GM12878 (cell line): Measurements from ENCODE around the gene RAD51B. TPM values are rescaled to one million over a fixed set of nuclear protein-coding genes. Genes with fewer than 3 reads are reported as not detected.

Source experiments
- ATAC-seq: fragments of 200-7000 bp; cut with Tn5 transposase; 3 replicates; pipeline ENCODE4 v1.9.1; 2020; ENCODE audit warnings: mild to moderate bottlenecking, moderate library complexity
- BruUV-seq: library from RNA; stranded (reverse); fragments of 400-500 nt; replicated peaks from 2 replicates; lab custom pipeline; 2021; lab: Mats Ljungman, UMichigan
- CTCF ChIA-PET: fragments of 300-600 bp; sonication (Branson Sonifier 250); formaldehyde crosslinking; extraction: SDS; loops from one replicate; lab custom pipeline; 2021; ENCODE audit warnings: inconsistent platforms; lab: Yijun Ruan, JAX
- POLR2A ChIA-PET: fragments of 350-600 bp; formaldehyde crosslinking; extraction: SDS; loops from one replicate; lab custom pipeline; 2021; ENCODE audit warnings: inconsistent platforms; lab: Charles Lee
- RAD21 ChIA-PET: fragments of 300-600 bp; sonication (Branson Sonifier 250); formaldehyde crosslinking; loops from one replicate; lab custom pipeline; 2023; ENCODE audit warnings: antibody characterized with exemption; ENCODE audit not compliant: unreplicated experiment; lab: Charles Lee
- SMC1A ChIA-PET: fragments of 300-600 bp; sonication (Branson Sonifier 250); formaldehyde crosslinking; loops from one replicate; lab custom pipeline; 2023; ENCODE audit not compliant: unreplicated experiment, uncharacterized antibody; lab: Charles Lee
- DNase-seq: peaks from one replicate; pipeline ENCODE4 v3.0.0-alpha.2; 2011; ENCODE audit warnings: low read depth, low spot score
- FAIRE-seq: peaks from 3 replicates; lab custom pipeline; 2011; peaks lifted over from hg19 to GRCh38; lab: Jason Lieb, UNC
- H2AFZ ChIP-seq: 2 replicates; pipeline ENCODE4 v1.6.0; 2011; ENCODE audit warnings: low read depth, low read length, control low read depth; ENCODE audit not compliant: control insufficient read depth
- H3K27ac ChIP-seq: 2 replicates; pipeline ENCODE4 v1.5.1; 2011; ENCODE audit warnings: control low read depth; ENCODE audit not compliant: control insufficient read depth, insufficient read depth
- H3K27me3 ChIP-seq, 2 experiments: replicated peaks in 1 of 2; 2 replicates each; pipeline versions ENCODE4 v1.6.0 to v1.6.1; 2011; ENCODE audit warnings: low read length in 1 of 2; ENCODE audit not compliant: control insufficient read depth in 2 of 2, insufficient read depth in 2 of 2
- H3K36me3 ChIP-seq, 2 experiments: 2 replicates each; pipeline ENCODE4 v1.5.1; 2011; ENCODE audit warnings: low read length in 1 of 2; ENCODE audit not compliant: control insufficient read depth in 2 of 2, insufficient read depth in 2 of 2
- H3K4me1 ChIP-seq: 2 replicates; pipeline ENCODE4 v1.6.1; 2011; ENCODE audit warnings: mild to moderate bottlenecking, low read length, moderate library complexity, mixed read lengths; ENCODE audit not compliant: control insufficient read depth, insufficient read depth
- H3K4me2 ChIP-seq: 2 replicates; pipeline ENCODE4 v1.6.0; 2011; ENCODE audit warnings: control low read depth; ENCODE audit not compliant: control insufficient read depth, insufficient read depth
- H3K4me3 ChIP-seq: fragments of 200-600 bp; sonication (generic); 2 replicates; pipeline ENCODE4 v1.5.1; 2016
- H3K79me2 ChIP-seq: 2 replicates; pipeline ENCODE4 v1.6.0; 2011; ENCODE audit warnings: low read length; ENCODE audit not compliant: control insufficient read depth, insufficient read depth
- H3K9ac ChIP-seq: 2 replicates; pipeline ENCODE4 v1.8.0; 2011; ENCODE audit warnings: low read length, control low read depth, mixed read lengths; ENCODE audit not compliant: control insufficient read depth, insufficient read depth
- H3K9me3 ChIP-seq: replicated peaks from 3 replicates; pipeline ENCODE4 v1.5.1; 2011; ENCODE audit warnings: mild to moderate bottlenecking, low read length; ENCODE audit not compliant: control insufficient read depth, insufficient read depth
- H4K20me1 ChIP-seq: 2 replicates; pipeline ENCODE4 v1.6.0; 2011; ENCODE audit not compliant: control insufficient read depth, insufficient read depth
- CHD4 ChIP-seq: fragments of 200-600 bp; sonication (generic); IDR thresholded peaks from 2 replicates; pipeline ENCODE4 v1.6.1; 2016; ENCODE audit warnings: mild to moderate bottlenecking
- FOS ChIP-seq: IDR thresholded peaks from 3 replicates; pipeline ENCODE4 v1.6.1; 2011; ENCODE audit warnings: borderline replicate concordance; ENCODE audit not compliant: insufficient read length; ENCODE audit errors: extremely low read depth
- HCFC1 ChIP-seq: fragments of 150-350 bp; IDR thresholded peaks from 2 replicates; pipeline ENCODE4 v1.6.1; 2014; ENCODE audit warnings: low read length
- HDAC2 ChIP-seq: fragments of 200-600 bp; sonication (generic); IDR thresholded peaks from 2 replicates; pipeline ENCODE4 v1.6.1; 2017
- HDGF ChIP-seq: fragments of 450-650 bp; IDR thresholded peaks from 2 replicates; pipeline ENCODE4 v1.6.1; 2016; ENCODE audit warnings: antibody characterized with exemption
- IKZF1 ChIP-seq: fragments of 450-650 bp; conservative IDR thresholded peaks from 2 replicates; pipeline ENCODE4 v1.6.1; 2017; ENCODE audit warnings: antibody characterized with exemption, mild to moderate bottlenecking
- MTA2 ChIP-seq: fragments of 450-650 bp; IDR thresholded peaks from 2 replicates; pipeline ENCODE4 v1.6.1; 2016; ENCODE audit warnings: low read depth, mild to moderate bottlenecking, moderate library complexity
- PAX5 ChIP-seq: IDR thresholded peaks from 2 replicates; pipeline ENCODE4 v1.6.1; 2011; ENCODE audit warnings: low read depth, low read length, borderline replicate concordance
- SPI1 ChIP-seq: IDR thresholded peaks from 2 replicates; pipeline ENCODE4 v1.6.1; 2011; ENCODE audit warnings: low read depth, mild to moderate bottlenecking, low read length, moderate library complexity, borderline replicate concordance; ENCODE audit not compliant: insufficient read depth
- TBL1XR1 ChIP-seq: IDR thresholded peaks from 2 replicates; pipeline ENCODE4 v1.6.1; 2012; ENCODE audit warnings: low read depth, low read length, improper control_type of control experiment
- YY1 ChIP-seq: IDR thresholded peaks from 2 replicates; pipeline ENCODE4 v1.6.1; 2011; ENCODE audit warnings: low read depth, mild to moderate bottlenecking, low read length
- ZBTB33 ChIP-seq: fragments of 450-650 bp; IDR thresholded peaks from 2 replicates; pipeline ENCODE4 v1.6.1; 2017; ENCODE audit warnings: mild to moderate bottlenecking
- WGBS: methylation state at CpG from one replicate; pipeline ENCODE4 v1.1.6; 2016; ENCODE audit warnings: low lambda C conversion rate; ENCODE audit not compliant: insufficient replicate concordance, insufficient coverage; ENCODE audit errors: missing lambda C conversion rate; 5-methylcytosine and 5-hydroxymethylcytosine counted together
- in situ Hi-C: fragments of 300-500 bp; cut with MboI; formaldehyde crosslinking; loops from 9 replicates; pipeline ENCODE4 v1.14.3; 2018; ENCODE audit warnings: mixed read lengths
- intact Hi-C: fragments of 100-400 bp; cut with micrococcal nuclease; formaldehyde crosslinking; loops from one replicate; pipeline ENCODE4 v1.14.2; 2022; ENCODE audit not compliant: unreplicated experiment
- polyA plus RNA-seq, 11 experiments: library from polyadenylated mRNA; depleted of rRNA in 4 of 11; unstranded in 6 of 11; stranded (reverse) in 5 of 11; fragments of >200 nt; fragmentation: Nextera tagmentation in 4 of 11; fragmentation: Illumina TruSeq in 1 of 11; extraction: Ambion mirVana in 4 of 11; extraction: Trizol in 1 of 11; gene quantifications; 1 replicate in 1 of 11; 2 replicates in 10 of 11; pipeline versions ENCODE4 v1.2.1 to v1.2.3, GENCODE V29; 2011 to 2016; ENCODE audit warnings: inconsistent platforms in 2 of 11, missing spikeins in 2 of 11, low read depth in 1 of 11
- total RNA-seq, 4 experiments: library from RNA; depleted of rRNA in 3 of 4; stranded (reverse); fragments of >200 nt in 3 of 4; fragmentation: Illumina TruSeq in 1 of 4; extraction: Trizol in 1 of 4; gene quantifications; 2 replicates each; pipeline versions ENCODE4 v1.2.1 to v1.2.3, GENCODE V29; 2013 to 2021

The RAD51B gene
- total and polyA plus RNA-seq, 10 of the 15 experiments (the other 5 are each of a cell fraction or from before 2014, with no cell fraction given) = 9.8 to 26.8 (median 21.3) TPM

GRCh38 chr14:68165274-68165843 lies 345.8 kb downstream of the RAD51B start:
- no TSS peak for BruUV-seq
- DNase-seq (no peak), FAIRE-seq (no peak), ATAC-seq (no peak)
- intact Hi-C loops = no loop called here
- H3K9me3 ChIP-seq = no peaks in the 10 kb centered on the region
- no peak overlapping the region for H3K4me2 ChIP-seq
- CTCF ChIA-PET = interaction anchor here (0.7 to 1.2 kb wide), 2 partner anchors 9 to 231 kb away, joined by 3 read pairs; no protein-coding TSS in a partner anchor
- H3K79me2 ChIP-seq = no peaks in the 10 kb centered on the region
- no peak overlapping the region for H2AFZ ChIP-seq
- SMC1A ChIA-PET = interaction anchor here (0.7 to 3.1 kb wide), 6 partner anchors 8 to 220 kb away, joined by 3 to 11 read pairs (median 5); no protein-coding TSS in a partner anchor
- no peaks in the 10 kb centered on the region for H3K36me3 ChIP-seq
- WGBS = 48% methylated on average over 2 of the region's 2 CpGs
- POLR2A ChIA-PET = interaction anchor here (0.6 to 1.4 kb wide), 2 partner anchors 18 to 66 kb away, joined by 3 to 6 read pairs; no protein-coding TSS in a partner anchor
- H3K27ac ChIP-seq = no peak overlapping the region
- H3K4me1 ChIP-seq = no peaks in the 10 kb centered on the region
- H3K9ac ChIP-seq = no peak overlapping the region
- H4K20me1 ChIP-seq = no peaks in the 10 kb centered on the region
- no peaks in the 10 kb centered on the region for H3K27me3 ChIP-seq
- in situ Hi-C loops = no loop called here
- RAD21 ChIA-PET = interaction anchor here (0.8 kb wide), 1 partner anchor 37 kb away, joined by 3 read pairs; no protein-coding TSS in a partner anchor
- no peak overlapping the region for H3K4me3 ChIP-seq
- no peak for TF ChIP-seq PAX5
- TF ChIP-seq ZBTB33 = no peak
- TF ChIP-seq YY1 = no peak
- TF ChIP-seq MTA2 = no peak
- TF ChIP-seq IKZF1 = no peak
- TF ChIP-seq HCFC1 = no peak
- no peak for TF ChIP-seq TBL1XR1
- no peak for TF ChIP-seq HDGF
- no peak for TF ChIP-seq FOS
- TF ChIP-seq HDAC2 = no peak
- no peak for TF ChIP-seq CHD4
- TF ChIP-seq SPI1 = no peak
